A549 (cell line): ENCODE measurements around the gene ZSWIM5. TPM values are rescaled to one million over a fixed set of nuclear protein-coding genes. Genes with fewer than 3 reads are reported as not detected.
"Not testable (repeated sequence)": the region's sequence is repeated elsewhere in the genome, so short reads cannot be mapped to it uniquely, and the experiment has no call there.

ENCODE experiments used
- ATAC-seq, 2 experiments: fragments of 200-7000 bp in 1 of 2; fragments of >200 bp in 1 of 2; cut with Nextera tagmentation in 1 of 2; cut with Tn5 transposase in 1 of 2; 3 replicates each; pipeline versions ENCODE4 v1.8.0 to v1.9.1; 2018 to 2020; ENCODE audit warnings: mild to moderate bottlenecking in 1 of 2, moderate library complexity in 1 of 2
- CTCF ChIA-PET: fragments of 300-600 bp; sonication (Branson Sonifier 250); formaldehyde crosslinking; extraction: SDS; loops from one replicate; lab custom pipeline; 2021; ENCODE audit warnings: antibody characterized with exemption, inconsistent platforms; lab: Yijun Ruan, JAX
- POLR2A ChIA-PET: fragments of 350-600 bp; formaldehyde crosslinking; extraction: SDS; loops from one replicate; lab custom pipeline; 2021; ENCODE audit warnings: antibody characterized with exemption, inconsistent platforms; lab: Yijun Ruan, JAX
- DNase-seq, 2 experiments: peaks; one replicate each; pipeline versions ENCODE4 v3.0.0 to v3.0.0-alpha.2; 2011 to 2016; ENCODE audit warnings: low read depth in 1 of 2, low spot score in 1 of 2
- FAIRE-seq: peaks from 2 replicates; lab custom pipeline; 2011; peaks lifted over from hg19 to GRCh38; lab: Jason Lieb, UNC
- H3K27ac ChIP-seq, 2 experiments: fragments of >200 bp; sonication (Bioruptor Twin); formaldehyde crosslinking; 3 replicates each; pipeline ENCODE4 v1.5.1; 2016 to 2017
- H3K4me1 ChIP-seq: fragments of >200 bp; sonication (Bioruptor Twin); formaldehyde crosslinking; 3 replicates; pipeline ENCODE4 v1.6.1; 2016
- H3K4me2 ChIP-seq: fragments of >200 bp; sonication (Bioruptor Twin); formaldehyde crosslinking; 3 replicates; pipeline ENCODE4 v1.6.1; 2016
- H3K4me3 ChIP-seq: fragments of >200 bp; sonication (Bioruptor Twin); formaldehyde crosslinking; 3 replicates; pipeline ENCODE4 v1.5.1; 2016
- H3K9me3 ChIP-seq: fragments of >200 bp; sonication (Bioruptor Twin); formaldehyde crosslinking; 3 replicates; pipeline ENCODE4 v1.6.1; 2016
- CEBPB ChIP-seq, 2 experiments: fragments of >200 bp in 1 of 2; sonication (Bioruptor Twin) in 1 of 2; formaldehyde crosslinking in 1 of 2; IDR thresholded peaks; 2 replicates each; pipeline ENCODE4 v1.6.1; 2012 to 2016
- HOXB13 ChIP-seq: fragments of 250-450 bp; sonication (Bioruptor Pico); IDR thresholded peaks from 2 replicates; pipeline ENCODE4 v1.5.0; 2020; ENCODE audit warnings: low read depth, mild to moderate bottlenecking, moderate library complexity
- HOXB5 ChIP-seq: fragments of 250-450 bp; sonication (Bioruptor Pico); IDR thresholded peaks from 2 replicates; pipeline ENCODE4 v1.5.0; 2020; ENCODE audit warnings: mild to moderate bottlenecking, moderate library complexity
- RARB ChIP-seq: fragments of 250-450 bp; sonication (Bioruptor Pico); IDR thresholded peaks from 2 replicates; pipeline ENCODE4 v1.8.0; 2021; ENCODE audit warnings: mild to moderate bottlenecking, moderate library complexity
- RNF2 ChIP-seq: fragments of 200-600 bp; sonication (generic); IDR thresholded peaks from 2 replicates; pipeline ENCODE4 v1.6.1; 2016; ENCODE audit warnings: low read depth, mild to moderate bottlenecking, antibody characterized with exemption, moderate library complexity, borderline replicate concordance
- WGBS: methylation state at CpG from one replicate; pipeline ENCODE4 v1.1.6; 2017; ENCODE audit errors: missing lambda C conversion rate; 5-methylcytosine and 5-hydroxymethylcytosine counted together
- polyA plus RNA-seq, 4 experiments: library from polyadenylated mRNA; depleted of rRNA in 3 of 4; stranded (reverse); fragments of >200 nt; fragmentation: RNase III in 1 of 4; extraction: RNeasy Plus Mini Kit Qiagen cat#74134 plus additional on column Dnase treatment in 1 of 4; gene quantifications; 2 replicates in 3 of 4; 3 replicates in 1 of 4; pipeline ENCODE4 v1.2.3, GENCODE V29; 2011 to 2017
- TF ChIP-seq, protein P1 (sequence below): fragments of >200 bp; sonication (Bioruptor Twin); formaldehyde crosslinking; IDR thresholded peaks from 3 replicates; pipeline ENCODE4 v1.6.1; 2016
- TF ChIP-seq, protein P2 (sequence below): fragments of >200 bp; sonication (Bioruptor Twin); formaldehyde crosslinking; IDR thresholded peaks from 3 replicates; pipeline ENCODE4 v1.5.1; 2016

ZSWIM5 gene
- polyA plus RNA-seq, 2 of the 4 experiments (the other 2 are of a cell fraction) = 0.52 to 1.3 TPM

DNA sequence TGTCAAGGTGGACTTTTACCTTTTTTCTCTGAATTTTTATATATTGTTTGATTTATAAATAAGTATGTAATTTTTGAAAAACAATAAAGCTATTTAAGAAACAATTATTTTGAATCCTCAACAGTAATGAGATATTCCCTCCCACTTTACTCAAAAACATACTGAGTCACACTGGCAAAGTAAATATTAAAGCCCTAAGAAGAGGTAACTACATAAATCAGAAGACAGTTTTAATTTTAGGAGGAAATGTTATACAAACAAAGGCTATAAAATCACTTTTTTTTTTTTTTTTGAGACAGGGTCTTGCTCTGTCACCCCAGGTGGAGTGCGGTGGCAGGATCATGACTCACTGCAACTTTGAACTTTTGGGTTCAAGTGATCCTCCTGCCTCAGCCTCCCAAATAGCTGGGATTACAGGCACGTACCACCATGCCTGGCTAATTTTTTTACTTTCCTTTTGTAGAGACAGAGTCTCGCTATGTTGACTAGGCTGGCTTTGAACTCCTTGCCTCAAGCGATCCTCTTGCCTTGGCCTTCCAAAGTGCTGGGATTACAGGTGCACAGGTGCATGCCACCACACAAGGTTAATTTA, 36.2 kb downstream of the ZSWIM5 start:
- Histone ChIP-seq H3K4me2 (0 out of 3 replicates have a peak overlapping the region, but pooled peaks have one; percentile 8), H3K4me3 (no peak overlapping the region), H3K27ac (no peak overlapping the region), H3K9me3 (no peaks in the 10 kb centered on the region), H3K4me1 (peaks cover 25% of the 10 kb centered on the region)
- no peak for ATAC-seq
- ChIA-PET CTCF (interaction anchor here (1.0 kb wide), 1 partner anchor 156 kb away, joined by 3 read pairs; no protein-coding TSS in a partner anchor), POLR2A (no interaction called here)
- TF ChIP-seq CEBPB (IDR thresholded peaks at IDR 0.05) = no peak
- no peak for FAIRE-seq
- DNase-seq = no peak
- whole genome bisulfite sequencing = 63% methylated on average over 4 of the region's 4 CpGs

DNA sequence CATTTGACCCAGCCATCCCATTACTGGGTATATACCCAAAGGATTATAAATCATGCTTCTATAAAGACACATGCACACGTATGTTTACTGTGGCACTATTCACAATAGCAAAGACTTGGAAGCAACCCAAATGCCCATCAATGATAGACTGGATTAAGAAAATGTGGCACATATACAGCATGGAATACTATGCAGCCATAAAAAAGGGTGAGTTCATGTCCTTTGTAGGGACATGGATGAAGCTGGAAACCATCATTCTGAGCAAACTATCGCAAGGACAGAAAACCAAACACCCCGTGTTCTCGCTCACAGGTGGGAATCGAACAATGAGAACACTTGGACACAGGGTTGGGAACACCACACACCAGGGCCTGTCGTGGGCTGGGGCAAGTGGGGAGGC, 38.5 kb downstream of the ZSWIM5 start:
- ATAC-seq, DNase-seq, H3K9me3 ChIP-seq, H3K27ac ChIP-seq, CTCF ChIA-PET, POLR2A ChIA-PET, FAIRE-seq, H3K4me2 ChIP-seq, H3K4me3 ChIP-seq: not testable (repeated sequence)
- WGBS = 72% methylated on average over 6 of the region's 6 CpGs
- peaks cover 24% of the 10 kb centered on the region for H3K4me1 ChIP-seq

DNA sequence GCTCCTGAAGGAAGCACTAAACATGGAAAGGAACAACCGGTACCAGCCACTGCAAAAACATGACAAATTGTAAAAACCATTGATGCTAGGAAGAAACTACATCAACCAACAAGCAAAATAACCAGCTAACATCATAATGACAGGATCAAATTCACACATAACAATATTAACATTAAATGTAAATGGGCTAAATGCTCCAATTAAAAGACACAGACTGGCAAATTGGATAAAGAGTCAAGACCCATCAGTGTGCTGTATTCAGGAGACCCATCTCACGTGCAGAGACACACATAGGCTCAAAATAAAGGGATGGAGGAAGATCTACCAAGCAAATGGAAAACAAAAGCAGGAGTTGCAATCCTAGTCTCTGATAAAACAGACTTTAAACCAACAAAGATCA, 42.1 kb downstream of the ZSWIM5 start:
- POLR2A ChIA-PET, H3K4me1 ChIP-seq, DNase-seq, H3K27ac ChIP-seq, ATAC-seq, H3K4me3 ChIP-seq, CTCF ChIA-PET, FAIRE-seq, H3K4me2 ChIP-seq, H3K9me3 ChIP-seq: not testable (repeated sequence)
- WGBS = 24% methylated on average over 2 of the region's 2 CpGs

DNA sequence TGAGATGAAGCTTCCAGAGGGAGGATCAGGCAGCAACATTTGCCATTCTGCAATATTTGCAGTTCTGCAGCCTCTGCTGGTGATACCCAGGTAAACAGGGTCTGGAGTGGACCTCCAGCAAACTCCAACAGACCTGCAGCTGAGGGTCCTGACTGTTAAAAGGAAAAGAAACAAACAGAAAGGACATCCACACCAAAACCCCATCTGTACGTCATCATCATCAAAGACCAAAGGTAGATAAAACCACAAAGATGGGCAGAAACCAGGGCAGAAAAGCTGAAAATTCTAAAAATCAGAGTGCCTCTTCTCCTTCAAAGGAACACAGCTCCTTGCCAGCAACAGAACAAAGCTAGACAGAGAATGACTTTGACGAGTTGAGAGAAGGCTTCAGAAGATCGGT, 43.3 kb downstream of the ZSWIM5 start:
- CTCF ChIA-PET, DNase-seq, POLR2A ChIA-PET, ATAC-seq, H3K27ac ChIP-seq, H3K4me3 ChIP-seq, H3K4me1 ChIP-seq, FAIRE-seq, H3K9me3 ChIP-seq, H3K4me2 ChIP-seq: not testable (repeated sequence)
- WGBS = 65% methylated on average over 3 of the region's 3 CpGs

DNA sequence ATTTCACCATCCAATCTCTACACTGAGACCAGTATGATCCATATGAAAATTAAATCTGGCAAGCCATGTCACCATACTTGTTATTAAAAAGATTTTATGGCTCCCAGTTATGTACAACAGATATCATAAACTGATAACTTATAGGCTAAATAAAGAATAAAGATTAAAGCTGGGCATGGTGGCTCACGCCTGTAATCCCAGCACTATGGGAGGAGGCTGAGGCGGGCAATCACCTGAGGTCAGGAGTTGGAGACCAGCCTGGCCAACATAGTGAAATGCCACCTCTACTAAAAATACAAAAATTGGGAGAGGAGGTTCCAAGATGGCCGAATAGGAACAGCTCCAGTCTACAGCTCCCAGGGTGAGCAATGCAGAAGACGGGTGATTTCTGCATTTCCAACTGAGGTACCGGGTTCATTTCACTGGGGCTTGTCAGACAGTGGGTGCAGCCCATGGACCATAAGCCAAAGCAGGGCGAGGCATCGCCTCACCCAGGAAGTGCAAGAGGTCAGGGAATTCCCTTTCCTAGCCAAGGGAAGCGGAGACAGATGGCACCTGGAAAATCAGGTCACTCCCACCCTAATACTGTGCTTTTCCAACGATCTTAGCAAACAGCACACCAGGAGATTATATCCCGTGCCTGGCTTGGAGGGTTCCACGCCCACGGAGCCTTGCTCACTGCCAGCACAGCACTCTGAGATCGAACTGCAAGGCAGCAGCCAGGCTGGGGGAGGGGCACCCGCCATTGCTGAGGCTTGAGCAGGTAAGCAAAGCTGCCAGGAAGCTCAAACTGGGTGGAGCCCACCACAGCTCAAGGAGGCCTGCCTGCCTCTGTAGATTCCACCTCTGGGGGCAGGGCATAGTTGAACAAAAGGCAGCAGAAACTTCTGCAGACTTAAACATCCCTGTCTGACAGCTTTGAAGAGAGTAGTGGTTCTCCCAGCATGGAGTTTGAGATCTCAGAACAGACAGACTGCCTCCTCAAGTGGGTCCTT, 44.1 kb downstream of the ZSWIM5 start:
- ATAC-seq, DNase-seq, H3K4me2 ChIP-seq, H3K9me3 ChIP-seq, H3K27ac ChIP-seq, FAIRE-seq, H3K4me3 ChIP-seq, H3K4me1 ChIP-seq, POLR2A ChIA-PET: not testable (repeated sequence)
- WGBS = 53% methylated on average over 8 of the region's 14 CpGs
- CTCF ChIA-PET = interaction anchor here (0.7 kb wide), 1 partner anchor 75 kb away, joined by 3 read pairs; no protein-coding TSS in a partner anchor

DNA sequence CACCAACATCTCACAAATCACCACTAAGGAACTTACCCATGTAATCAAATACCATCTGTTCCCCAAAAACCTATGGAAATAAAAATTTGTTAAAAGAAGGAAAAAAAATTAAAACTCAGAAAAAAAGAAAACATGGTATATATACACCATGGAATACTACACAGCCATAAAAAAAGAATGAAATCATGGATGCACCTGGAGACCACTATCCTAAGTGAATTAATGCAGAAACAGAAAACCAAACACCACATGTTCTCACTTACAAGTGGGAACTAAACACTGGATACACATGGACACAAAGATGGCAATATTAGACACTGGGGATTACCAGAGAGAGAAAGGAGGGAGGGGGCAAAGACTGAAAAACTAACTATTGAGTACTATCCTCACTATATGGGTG, 50.4 kb downstream of the ZSWIM5 start:
- POLR2A ChIA-PET = no interaction called here
- CTCF ChIA-PET = no interaction called here
- no peaks in the 10 kb centered on the region for H3K4me1 ChIP-seq
- ATAC-seq (no peak), DNase-seq (no peak), FAIRE-seq (no peak)
- no peak overlapping the region for H3K27ac ChIP-seq
- H3K4me2 ChIP-seq = no peak overlapping the region
- H3K9me3 ChIP-seq = no peaks in the 10 kb centered on the region
- TF ChIP-seq, protein P1, sequence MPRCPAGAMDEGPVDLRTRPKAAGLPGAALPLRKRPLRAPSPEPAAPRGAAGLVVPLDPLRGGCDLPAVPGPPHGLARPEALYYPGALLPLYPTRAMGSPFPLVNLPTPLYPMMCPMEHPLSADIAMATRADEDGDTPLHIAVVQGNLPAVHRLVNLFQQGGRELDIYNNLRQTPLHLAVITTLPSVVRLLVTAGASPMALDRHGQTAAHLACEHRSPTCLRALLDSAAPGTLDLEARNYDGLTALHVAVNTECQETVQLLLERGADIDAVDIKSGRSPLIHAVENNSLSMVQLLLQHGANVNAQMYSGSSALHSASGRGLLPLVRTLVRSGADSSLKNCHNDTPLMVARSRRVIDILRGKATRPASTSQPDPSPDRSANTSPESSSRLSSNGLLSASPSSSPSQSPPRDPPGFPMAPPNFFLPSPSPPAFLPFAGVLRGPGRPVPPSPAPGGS = no peak
- TF ChIP-seq RNF2 (no peak), HOXB13 (CRISPR knock-in tag) (no peak), HOXB5 (CRISPR knock-in tag) (no peak), RARB (CRISPR knock-in tag) (no peak)
- TF ChIP-seq, protein P2, sequence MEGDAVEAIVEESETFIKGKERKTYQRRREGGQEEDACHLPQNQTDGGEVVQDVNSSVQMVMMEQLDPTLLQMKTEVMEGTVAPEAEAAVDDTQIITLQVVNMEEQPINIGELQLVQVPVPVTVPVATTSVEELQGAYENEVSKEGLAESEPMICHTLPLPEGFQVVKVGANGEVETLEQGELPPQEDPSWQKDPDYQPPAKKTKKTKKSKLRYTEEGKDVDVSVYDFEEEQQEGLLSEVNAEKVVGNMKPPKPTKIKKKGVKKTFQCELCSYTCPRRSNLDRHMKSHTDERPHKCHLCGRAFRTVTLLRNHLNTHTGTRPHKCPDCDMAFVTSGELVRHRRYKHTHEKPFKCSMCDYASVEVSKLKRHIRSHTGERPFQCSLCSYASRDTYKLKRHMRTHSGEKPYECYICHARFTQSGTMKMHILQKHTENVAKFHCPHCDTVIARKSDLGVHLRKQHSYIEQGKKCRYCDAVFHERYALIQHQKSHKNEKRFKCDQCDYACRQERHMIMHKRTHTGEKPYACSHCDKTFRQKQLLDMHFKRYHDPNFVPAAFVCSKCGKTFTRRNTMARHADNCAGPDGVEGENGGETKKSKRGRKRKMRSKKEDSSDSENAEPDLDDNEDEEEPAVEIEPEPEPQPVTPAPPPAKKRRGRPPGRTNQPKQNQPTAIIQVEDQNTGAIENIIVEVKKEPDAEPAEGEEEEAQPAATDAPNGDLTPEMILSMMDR = no peak
- H3K4me3 ChIP-seq = no peak overlapping the region
